Measurements from ENCODE around the gene FAAP24.

GRCh38 chr19:32998722-32999121 is 26.7 kb downstream of the FAAP24 start:
- TF ChIP-seq, protein P1, sequence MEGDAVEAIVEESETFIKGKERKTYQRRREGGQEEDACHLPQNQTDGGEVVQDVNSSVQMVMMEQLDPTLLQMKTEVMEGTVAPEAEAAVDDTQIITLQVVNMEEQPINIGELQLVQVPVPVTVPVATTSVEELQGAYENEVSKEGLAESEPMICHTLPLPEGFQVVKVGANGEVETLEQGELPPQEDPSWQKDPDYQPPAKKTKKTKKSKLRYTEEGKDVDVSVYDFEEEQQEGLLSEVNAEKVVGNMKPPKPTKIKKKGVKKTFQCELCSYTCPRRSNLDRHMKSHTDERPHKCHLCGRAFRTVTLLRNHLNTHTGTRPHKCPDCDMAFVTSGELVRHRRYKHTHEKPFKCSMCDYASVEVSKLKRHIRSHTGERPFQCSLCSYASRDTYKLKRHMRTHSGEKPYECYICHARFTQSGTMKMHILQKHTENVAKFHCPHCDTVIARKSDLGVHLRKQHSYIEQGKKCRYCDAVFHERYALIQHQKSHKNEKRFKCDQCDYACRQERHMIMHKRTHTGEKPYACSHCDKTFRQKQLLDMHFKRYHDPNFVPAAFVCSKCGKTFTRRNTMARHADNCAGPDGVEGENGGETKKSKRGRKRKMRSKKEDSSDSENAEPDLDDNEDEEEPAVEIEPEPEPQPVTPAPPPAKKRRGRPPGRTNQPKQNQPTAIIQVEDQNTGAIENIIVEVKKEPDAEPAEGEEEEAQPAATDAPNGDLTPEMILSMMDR (IDR thresholded peaks at IDR 0.05), result no peak
- TF ChIP-seq POLR2A (IDR thresholded peaks at IDR 0.05) (no peak), POLR2AphosphoS5 (IDR thresholded peaks at IDR 0.05) (no peak)
